ENCODE measurements around the gene GLI1.
"Not testable (repeated sequence)": the region's sequence is repeated elsewhere in the genome, so short reads cannot be mapped to it uniquely, and the experiment has no call there.

Gene GLI1

DNA sequence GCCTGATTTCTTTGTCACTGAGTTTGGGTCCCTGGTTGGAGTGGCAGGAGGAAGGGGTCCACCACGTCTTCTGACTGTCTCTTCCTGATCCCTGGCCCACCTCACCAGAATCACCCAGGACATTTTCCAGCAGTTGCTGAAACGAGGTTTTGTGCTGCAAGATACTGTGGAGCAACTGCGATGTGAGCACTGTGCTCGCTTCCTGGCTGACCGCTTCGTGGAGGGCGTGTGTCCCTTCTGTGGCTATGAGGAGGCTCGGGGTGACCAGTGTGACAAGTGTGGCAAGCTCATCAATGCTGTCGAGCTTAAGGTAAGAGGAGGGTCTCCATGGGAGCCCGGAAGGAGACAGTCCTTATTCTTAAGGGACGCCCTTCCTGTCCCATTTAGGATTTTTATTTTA is 40.6 kb downstream of the GLI1 start:
- TF ChIP-seq, protein P1, sequence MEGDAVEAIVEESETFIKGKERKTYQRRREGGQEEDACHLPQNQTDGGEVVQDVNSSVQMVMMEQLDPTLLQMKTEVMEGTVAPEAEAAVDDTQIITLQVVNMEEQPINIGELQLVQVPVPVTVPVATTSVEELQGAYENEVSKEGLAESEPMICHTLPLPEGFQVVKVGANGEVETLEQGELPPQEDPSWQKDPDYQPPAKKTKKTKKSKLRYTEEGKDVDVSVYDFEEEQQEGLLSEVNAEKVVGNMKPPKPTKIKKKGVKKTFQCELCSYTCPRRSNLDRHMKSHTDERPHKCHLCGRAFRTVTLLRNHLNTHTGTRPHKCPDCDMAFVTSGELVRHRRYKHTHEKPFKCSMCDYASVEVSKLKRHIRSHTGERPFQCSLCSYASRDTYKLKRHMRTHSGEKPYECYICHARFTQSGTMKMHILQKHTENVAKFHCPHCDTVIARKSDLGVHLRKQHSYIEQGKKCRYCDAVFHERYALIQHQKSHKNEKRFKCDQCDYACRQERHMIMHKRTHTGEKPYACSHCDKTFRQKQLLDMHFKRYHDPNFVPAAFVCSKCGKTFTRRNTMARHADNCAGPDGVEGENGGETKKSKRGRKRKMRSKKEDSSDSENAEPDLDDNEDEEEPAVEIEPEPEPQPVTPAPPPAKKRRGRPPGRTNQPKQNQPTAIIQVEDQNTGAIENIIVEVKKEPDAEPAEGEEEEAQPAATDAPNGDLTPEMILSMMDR (IDR thresholded peaks at IDR 0.05; ENCODE audit: control insufficient read depth, extremely low read depth, insufficient read depth): no peak
- H3K4me3 ChIP-seq (ENCODE audit: low read depth, low read length): no peak overlapping the region
- no peak for DNase-seq (ENCODE audit: low read depth)

DNA sequence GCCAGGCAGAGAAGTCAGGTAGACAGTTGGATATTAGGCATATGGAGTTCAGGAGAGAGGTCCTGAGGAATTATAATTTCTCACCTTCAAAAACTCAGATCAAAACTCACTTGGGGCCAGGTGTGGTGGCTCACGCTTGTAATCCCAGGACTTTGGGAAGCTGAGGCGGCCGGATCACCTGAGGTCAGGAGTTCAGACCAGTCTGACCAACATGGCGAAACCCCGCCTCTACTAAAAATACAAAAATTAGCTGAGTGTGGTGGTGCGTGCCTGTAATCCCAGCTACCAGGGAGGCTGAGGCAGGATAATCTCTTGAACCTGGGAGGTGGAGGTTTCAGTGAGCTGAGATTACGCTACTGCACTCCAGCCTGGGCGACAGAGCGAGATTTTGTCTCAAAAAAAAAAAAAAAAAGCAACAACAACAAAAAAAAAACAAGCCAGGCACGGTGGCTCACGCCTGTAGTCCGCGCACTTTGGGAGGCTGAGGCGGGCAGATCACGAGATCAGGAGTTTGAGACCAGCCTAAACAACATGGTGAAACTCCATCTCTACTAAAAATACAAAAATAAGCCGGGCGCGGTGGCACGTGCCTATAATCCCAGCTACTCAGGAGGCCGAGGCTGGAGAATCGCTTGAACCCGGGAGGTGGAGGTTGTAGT is 42.9 kb downstream of the GLI1 start:
- not testable (repeated sequence) for H3K4me3 ChIP-seq (ENCODE audit: low read depth, low read length); DNase-seq (ENCODE audit: low read depth)

DNA sequence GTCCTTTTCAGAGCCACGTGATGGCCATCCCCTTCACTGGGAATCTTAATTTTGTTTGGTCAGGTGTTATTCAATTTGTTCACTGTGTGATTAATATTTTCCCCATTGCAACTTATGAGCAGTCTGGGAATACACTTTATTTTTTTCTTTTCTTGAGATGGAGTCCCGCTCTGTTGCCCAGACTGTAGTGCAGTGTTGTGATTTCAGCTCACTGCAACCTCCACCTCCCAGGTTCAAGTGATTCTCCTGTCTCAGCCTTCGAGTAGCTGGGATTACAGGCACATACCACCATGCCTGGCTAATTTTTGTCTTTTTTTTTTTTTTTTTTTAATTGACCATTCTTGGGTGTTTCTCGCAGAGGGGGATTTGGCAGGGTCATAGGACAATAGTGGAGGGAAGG is 47.0 kb downstream of the GLI1 start:
- DNase-seq (ENCODE audit: low read depth); H3K4me3 ChIP-seq (ENCODE audit: low read depth, low read length): not testable (repeated sequence)

DNA sequence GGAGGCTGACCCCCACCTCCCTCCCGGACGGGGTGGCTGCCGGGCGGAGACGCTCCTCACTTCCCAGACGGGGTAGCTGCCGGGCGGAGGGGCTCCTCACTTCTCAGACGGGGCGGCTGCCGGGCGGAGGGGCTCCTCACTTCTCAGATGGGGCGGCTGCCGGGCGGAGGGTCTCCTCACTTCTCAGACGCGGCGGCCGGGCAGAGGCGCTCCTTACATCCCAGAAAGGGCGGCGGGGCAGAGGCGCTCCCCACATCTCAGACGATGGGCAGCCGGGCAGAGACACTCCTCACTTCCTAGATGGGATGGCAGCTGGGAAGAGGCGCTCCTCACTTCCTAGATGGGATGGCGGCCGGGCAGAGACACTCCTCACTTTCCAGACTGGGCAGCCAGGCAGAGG is 48.2 kb downstream of the GLI1 start:
- not testable (repeated sequence) for DNase-seq (ENCODE audit: low read depth); H3K4me3 ChIP-seq (ENCODE audit: low read depth, low read length)

DNA sequence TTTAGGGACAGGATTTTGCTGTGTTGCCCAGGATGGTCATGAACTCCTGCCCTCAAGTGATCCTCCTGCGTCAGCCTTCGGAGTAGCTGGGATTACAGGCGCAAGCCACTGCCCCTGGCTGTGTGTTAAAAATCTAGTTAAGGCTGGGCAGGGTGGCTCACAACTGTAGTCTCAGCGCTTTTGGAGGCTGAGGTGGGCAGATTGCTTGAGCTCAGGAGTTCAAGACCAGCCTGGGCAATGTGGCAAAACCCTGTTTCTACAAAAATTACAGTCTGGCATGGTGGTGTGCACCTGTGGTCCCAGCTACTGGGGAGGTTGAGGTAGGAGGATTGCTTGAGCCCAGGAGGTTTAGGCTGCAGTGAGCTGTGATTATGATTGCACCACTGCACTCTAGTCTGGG is 51.6 kb downstream of the GLI1 start:
- TF ChIP-seq, protein P1 (IDR thresholded peaks at IDR 0.05; ENCODE audit: control insufficient read depth, extremely low read depth, insufficient read depth): no peak
- H3K4me3 ChIP-seq (ENCODE audit: low read depth, low read length): no peak overlapping the region
- DNase-seq (ENCODE audit: low read depth): no peak

DNA sequence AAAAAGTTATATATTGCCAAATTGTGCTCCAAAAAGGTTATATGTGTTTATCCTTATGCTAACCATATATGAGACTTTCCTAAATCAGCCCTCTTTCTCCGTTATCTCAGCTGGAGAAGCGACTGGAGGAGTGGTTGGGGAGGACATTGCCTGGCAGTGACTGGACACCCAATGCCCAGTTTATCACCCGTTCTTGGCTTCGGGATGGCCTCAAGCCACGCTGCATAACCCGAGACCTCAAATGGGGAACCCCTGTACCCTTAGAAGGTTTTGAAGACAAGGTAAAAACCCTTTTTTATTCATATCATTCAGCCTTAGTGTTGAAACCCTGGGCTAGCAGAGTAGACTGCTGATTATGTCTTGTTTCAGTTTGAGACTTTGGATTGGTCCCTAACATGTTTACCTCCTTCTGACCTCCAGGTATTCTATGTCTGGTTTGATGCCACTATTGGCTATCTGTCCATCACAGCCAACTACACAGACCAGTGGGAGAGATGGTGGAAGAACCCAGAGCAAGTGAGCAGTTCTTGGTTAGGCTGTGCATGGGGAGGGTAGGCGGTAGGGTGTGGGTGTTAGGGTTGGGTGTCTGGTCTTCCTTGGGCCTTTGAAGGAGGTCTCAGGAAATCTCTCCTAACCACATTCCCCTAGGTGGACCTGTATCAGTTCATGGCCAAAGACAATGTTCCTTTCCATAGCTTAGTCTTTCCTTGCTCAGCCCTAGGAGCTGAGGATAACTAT is 52.2 kb downstream of the GLI1 start:
- TF ChIP-seq, protein P1 (IDR thresholded peaks at IDR 0.05; ENCODE audit: control insufficient read depth, extremely low read depth, insufficient read depth): no peak
- DNase-seq (ENCODE audit: low read depth): no peak
- no peak overlapping the region for H3K4me3 ChIP-seq (ENCODE audit: low read depth, low read length)

DNA sequence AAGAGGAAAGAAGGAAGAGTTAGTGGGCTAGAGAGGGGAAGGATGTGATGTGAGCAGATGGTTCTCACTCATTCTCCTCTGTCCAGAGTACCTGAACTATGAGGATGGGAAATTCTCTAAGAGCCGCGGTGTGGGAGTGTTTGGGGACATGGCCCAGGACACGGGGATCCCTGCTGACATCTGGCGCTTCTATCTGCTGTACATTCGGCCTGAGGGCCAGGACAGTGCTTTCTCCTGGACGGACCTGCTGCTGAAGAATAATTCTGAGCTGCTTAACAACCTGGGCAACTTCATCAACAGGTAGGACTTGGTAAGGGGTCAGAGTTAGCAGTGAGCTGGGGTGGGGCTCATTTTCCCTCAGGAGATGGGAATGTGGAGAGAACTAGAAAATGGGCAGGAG is 53.1 kb downstream of the GLI1 start:
- DNase-seq (ENCODE audit: low read depth): no peak
- H3K4me3 ChIP-seq (ENCODE audit: low read depth, low read length): no peak overlapping the region
- TF ChIP-seq, protein P1 (IDR thresholded peaks at IDR 0.05; ENCODE audit: control insufficient read depth, extremely low read depth, insufficient read depth): no peak

DNA sequence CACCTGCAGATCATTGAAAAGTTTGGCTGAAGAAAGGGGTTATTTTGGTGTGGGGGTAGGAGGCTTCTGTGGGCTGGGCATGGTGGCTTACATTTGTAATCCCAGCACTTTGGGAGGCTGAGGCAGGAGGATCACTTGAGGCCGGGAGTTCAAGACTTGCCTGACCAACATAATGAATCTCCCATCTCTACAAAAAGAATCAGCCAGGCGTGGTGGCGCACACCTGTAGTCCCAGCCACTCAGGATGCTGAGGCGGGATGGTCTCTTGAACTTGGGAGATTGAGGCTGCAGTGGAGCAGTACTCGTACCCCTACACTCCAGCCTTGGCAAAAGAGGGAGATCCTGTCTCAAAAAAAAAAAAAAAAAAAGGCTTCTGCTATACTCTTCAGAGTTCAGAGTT is 53.7 kb downstream of the GLI1 start:
- H3K4me3 ChIP-seq (ENCODE audit: low read depth, low read length): no peak overlapping the region
- TF ChIP-seq, protein P1 (IDR thresholded peaks at IDR 0.05; ENCODE audit: control insufficient read depth, extremely low read depth, insufficient read depth): no peak
- DNase-seq (ENCODE audit: low read depth): no peak

DNA sequence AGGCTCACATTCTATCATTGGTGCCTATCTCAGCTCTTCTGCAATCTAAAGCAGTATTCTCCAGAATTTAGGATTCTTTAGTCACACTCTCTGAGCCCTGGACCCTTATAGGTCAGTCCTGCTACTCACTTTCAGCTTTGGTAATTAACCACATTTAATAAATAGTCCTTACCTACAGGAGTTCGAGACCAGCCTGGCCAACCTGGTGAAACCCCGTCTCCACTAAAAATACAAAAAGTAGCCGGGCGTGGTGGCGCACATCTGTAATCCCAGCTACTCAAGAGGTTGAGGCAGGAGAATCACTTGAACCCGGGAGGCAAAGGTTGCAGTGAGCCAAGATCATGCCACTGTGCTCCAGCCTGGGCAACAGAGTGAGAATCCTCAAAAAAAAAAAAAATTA is 54.1 kb downstream of the GLI1 start:
- DNase-seq (ENCODE audit: low read depth); H3K4me3 ChIP-seq (ENCODE audit: low read depth, low read length): not testable (repeated sequence)

DNA sequence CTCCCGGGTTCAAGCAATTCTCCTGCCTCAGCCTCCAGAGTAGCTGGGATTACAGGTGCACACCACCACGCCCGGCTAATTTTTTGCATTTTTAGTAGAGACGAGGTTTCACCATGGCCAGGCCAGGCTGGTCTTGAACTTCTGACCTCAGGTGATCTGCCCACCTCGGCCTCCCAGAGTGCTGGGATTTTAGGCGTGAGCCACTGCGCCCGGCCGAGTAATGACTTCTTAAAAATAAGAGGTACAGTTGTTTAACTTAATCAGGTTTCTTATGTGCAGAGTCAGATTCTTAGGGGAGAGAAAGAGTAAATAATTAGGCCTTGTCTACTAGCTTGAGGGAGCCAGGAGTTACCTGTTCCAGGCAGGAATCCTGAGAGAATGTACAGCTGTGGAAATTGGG is 54.7 kb downstream of the GLI1 start:
- not testable (repeated sequence) for DNase-seq (ENCODE audit: low read depth)

More for the DNA sequence above, 54.7 kb downstream of the GLI1 start:
- H3K4me3 ChIP-seq (ENCODE audit: low read depth, low read length): not testable (repeated sequence)

Measured in LNCaP clone FGC (cell line).